Head of caudate nucleus (tissue), 42 donors: Measurements from ENCODE around the gene FKBP7.
A peak's percentile ranks its signal among the peaks of the same experiment; 100 is the strongest.

Source experiments
- DNase-seq, 42 donors: peaks; one replicate each; pipeline versions ENCODE4 v3.0.0 to v3.0.0-alpha.2; 2020 to 2021; ENCODE audit warnings: mixed read lengths in 7 of 42
- intact Hi-C: fragments of 100-400 bp; cut with DNase I; formaldehyde crosslinking; loops from one replicate; pipeline ENCODE4 v1.15.0; 2022

The FKBP7 gene

DNA sequence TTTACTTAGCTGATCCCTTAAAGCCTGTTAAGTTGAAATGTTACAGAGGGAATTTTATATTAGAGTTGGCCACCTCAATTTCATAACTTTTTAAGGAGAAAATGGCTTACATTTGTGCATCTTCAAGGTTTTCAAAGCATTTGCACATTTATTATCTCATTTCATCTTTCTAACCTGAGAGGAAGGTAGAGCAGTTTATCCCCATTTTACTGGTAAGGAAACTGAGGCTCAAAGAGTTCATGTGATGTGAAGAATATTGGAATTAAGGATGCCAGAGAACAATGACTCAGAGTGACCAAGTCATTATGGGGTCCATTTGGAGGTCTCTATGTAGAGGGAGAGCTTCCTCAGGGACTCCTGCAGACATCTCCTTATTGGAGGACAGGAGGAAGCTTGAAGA, 62.4 kb downstream of the FKBP7 start:
- no peak for DNase-seq
- intact Hi-C loops, result no loop called here

- peak; percentile 71 to 93 (median 86) for DNase-seq
- intact Hi-C loops, result loop anchor here (5.0 kb wide), 1 partner anchor 302 kb away; the partner anchor contains the start of gene RBM45
Observed at GRCh38 chr2:178414266-178415247, 63.8 kb downstream of the FKBP7 start.
